ENCODE measurements around the gene VAPA.

Gene VAPA

GRCh38 chr18:9947248-9947647 lies 33.4 kb downstream of the VAPA start:
- H3K36me3 ChIP-seq (ENCODE audit: insufficient read depth, low read length): peaks cover 73% of the 10 kb centered on the region; the same call in 1 of the 2 replicates
- H3K4me1 ChIP-seq (ENCODE audit: insufficient read depth, low read length, poor library complexity, severe bottlenecking): no peaks in the 10 kb centered on the region

GRCh38 chr18:9949315-9949714 lies 35.5 kb downstream of the VAPA start:
- Histone ChIP-seq H3K4me3 (ENCODE audit: low read length, poor library complexity, severe bottlenecking) (no peak overlapping the region), H3K9me3 (ENCODE audit: insufficient read depth, low read depth, low read length) (no peaks in the 10 kb centered on the region), H3K4me1 (ENCODE audit: insufficient read depth, low read length, poor library complexity, severe bottlenecking) (no peaks in the 10 kb centered on the region), H3K79me2 (ENCODE audit: insufficient read depth, low read length) (peaks cover 5% of the 10 kb centered on the region), H3K36me3 (ENCODE audit: insufficient read depth, low read length) (peaks cover 72% of the 10 kb centered on the region; the same call in 1 of the 2 replicates), H2AFZ (ENCODE audit: low read length) (no peak overlapping the region), H4K20me1 (ENCODE audit: insufficient read depth, low read length, poor library complexity, severe bottlenecking) (peaks cover 20% of the 10 kb centered on the region), H3K4me2 (ENCODE audit: low read depth, low read length, poor library complexity, severe bottlenecking) (no peak overlapping the region), H3K27me3 (ENCODE audit: insufficient read depth, low read length, poor library complexity, severe bottlenecking) (no peaks in the 10 kb centered on the region), H3K9me2 (replicated peaks; ENCODE audit: low read depth, low read length) (no peaks in the 10 kb centered on the region), H3F3A (ENCODE audit: low read depth) (no peaks in the 10 kb centered on the region), H3K9ac (ENCODE audit: low read depth, low read length, poor library complexity, severe bottlenecking) (no peak overlapping the region)
- no peak for TF ChIP-seq CTCF (conservative IDR thresholded peaks at IDR 0.05; ENCODE audit: low read length)
- no peak for TF ChIP-seq EZH2phosphoT487 (IDR thresholded peaks at IDR 0.05; ENCODE audit: borderline replicate concordance)

More at GRCh38 chr18:9947248-9947647, 33.4 kb downstream of the VAPA start:
- TF ChIP-seq CTCF (conservative IDR thresholded peaks at IDR 0.05; ENCODE audit: low read length) (no peak), EZH2phosphoT487 (IDR thresholded peaks at IDR 0.05; ENCODE audit: borderline replicate concordance) (no peak)
- Histone ChIP-seq H3K79me2 (ENCODE audit: insufficient read depth, low read length) (peaks cover 17% of the 10 kb centered on the region), H3K9me2 (replicated peaks; ENCODE audit: low read depth, low read length) (no peaks in the 10 kb centered on the region), H2AFZ (ENCODE audit: low read length) (no peak overlapping the region), H3K4me2 (ENCODE audit: low read depth, low read length, poor library complexity, severe bottlenecking) (no peak overlapping the region), H3K9me3 (ENCODE audit: insufficient read depth, low read depth, low read length) (no peaks in the 10 kb centered on the region), H3K27me3 (ENCODE audit: insufficient read depth, low read length, poor library complexity, severe bottlenecking) (no peaks in the 10 kb centered on the region), H3K4me3 (ENCODE audit: low read length, poor library complexity, severe bottlenecking) (no peak overlapping the region), H4K20me1 (ENCODE audit: insufficient read depth, low read length, poor library complexity, severe bottlenecking) (peaks cover 13% of the 10 kb centered on the region), H3F3A (ENCODE audit: low read depth) (no peaks in the 10 kb centered on the region), H3K9ac (ENCODE audit: low read depth, low read length, poor library complexity, severe bottlenecking) (no peak overlapping the region)

DNA sequence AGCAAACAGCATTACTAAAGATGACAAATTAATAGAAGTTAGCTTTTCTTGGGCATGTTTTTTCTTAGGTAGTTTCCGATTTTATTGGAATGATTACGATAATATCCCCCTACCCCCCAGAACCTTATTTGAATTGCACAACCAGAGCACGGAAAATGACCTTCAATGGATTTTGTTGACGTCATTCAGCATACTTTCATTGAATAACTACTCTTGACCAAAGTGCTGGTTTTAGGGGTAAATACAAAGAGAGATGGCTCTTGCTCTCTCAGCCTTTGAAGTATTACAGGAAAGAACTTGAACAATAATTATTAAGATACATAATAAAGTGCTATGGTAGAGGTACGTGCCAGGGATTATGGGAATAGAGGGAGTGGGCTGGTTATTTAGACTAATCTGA lies 36.0 kb downstream of the VAPA start:
- Histone ChIP-seq H3K79me2 (ENCODE audit: insufficient read depth, low read length) (peaks cover 5% of the 10 kb centered on the region), H3K4me2 (ENCODE audit: low read depth, low read length, poor library complexity, severe bottlenecking) (no peak overlapping the region), H3K4me1 (ENCODE audit: insufficient read depth, low read length, poor library complexity, severe bottlenecking) (no peaks in the 10 kb centered on the region), H3K9me3 (ENCODE audit: insufficient read depth, low read depth, low read length) (no peaks in the 10 kb centered on the region), H4K20me1 (ENCODE audit: insufficient read depth, low read length, poor library complexity, severe bottlenecking) (peaks cover 15% of the 10 kb centered on the region), H3K36me3 (ENCODE audit: insufficient read depth, low read length) (peaks cover 72% of the 10 kb centered on the region), H2AFZ (ENCODE audit: low read length) (no peak overlapping the region), H3K9ac (ENCODE audit: low read depth, low read length, poor library complexity, severe bottlenecking) (no peak overlapping the region), H3F3A (ENCODE audit: low read depth) (no peaks in the 10 kb centered on the region), H3K9me2 (replicated peaks; ENCODE audit: low read depth, low read length) (no peaks in the 10 kb centered on the region), H3K27me3 (ENCODE audit: insufficient read depth, low read length, poor library complexity, severe bottlenecking) (no peaks in the 10 kb centered on the region), H3K4me3 (ENCODE audit: low read length, poor library complexity, severe bottlenecking) (no peak overlapping the region)
- TF ChIP-seq EZH2phosphoT487 (IDR thresholded peaks at IDR 0.05; ENCODE audit: borderline replicate concordance): no peak
- no peak for TF ChIP-seq CTCF (conservative IDR thresholded peaks at IDR 0.05; ENCODE audit: low read length)

All from Loucy (cell line).